ENCODE measurements around the gene TMEM150A.

- no peak for TF ChIP-seq CTCF (IDR thresholded peaks at IDR 0.05; ENCODE audit: low read length)
- no peak for TF ChIP-seq EZH2 (IDR thresholded peaks at IDR 0.05; ENCODE audit: borderline replicate concordance, low read length)
Observed at GRCh38 chr2:85558160-85558559, 44.3 kb downstream of the TMEM150A start.

All from OCI-LY1 (cell line).